GM19324 (cell line): Measurements from ENCODE around the gene DHX16.
A peak's percentile ranks its signal among the peaks of the same experiment; 100 is the strongest.

Source experiments
- ATAC-seq: cut with Tn5 transposase; IDR thresholded peaks from one replicate; pipeline ENCODE4 v1.9.1; 2021; ENCODE audit warnings: mild to moderate bottlenecking, moderate library complexity; ENCODE audit not compliant: unreplicated experiment, low FRiP score

DHX16 gene

DNA sequence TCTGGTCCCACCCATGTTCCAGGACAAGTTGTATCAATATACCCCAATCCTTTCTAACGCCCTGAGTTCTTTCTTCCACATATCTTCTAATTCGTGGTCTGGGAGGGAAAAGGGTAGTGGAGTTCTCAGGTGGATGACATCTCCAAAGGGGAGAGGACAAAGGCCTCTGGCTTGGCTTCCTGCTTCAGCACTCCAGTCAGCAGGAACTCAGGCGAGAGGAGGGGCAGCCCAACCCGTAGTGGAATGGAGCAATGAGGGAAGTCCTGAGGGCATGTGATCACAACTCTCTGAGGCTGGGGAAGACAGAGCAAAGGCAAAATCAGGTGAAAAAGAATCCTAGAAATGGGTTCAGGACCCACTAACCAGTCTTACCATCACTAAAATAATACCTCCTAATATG lies 27.5 kb upstream of the DHX16 start:
- no peak for ATAC-seq

DNA sequence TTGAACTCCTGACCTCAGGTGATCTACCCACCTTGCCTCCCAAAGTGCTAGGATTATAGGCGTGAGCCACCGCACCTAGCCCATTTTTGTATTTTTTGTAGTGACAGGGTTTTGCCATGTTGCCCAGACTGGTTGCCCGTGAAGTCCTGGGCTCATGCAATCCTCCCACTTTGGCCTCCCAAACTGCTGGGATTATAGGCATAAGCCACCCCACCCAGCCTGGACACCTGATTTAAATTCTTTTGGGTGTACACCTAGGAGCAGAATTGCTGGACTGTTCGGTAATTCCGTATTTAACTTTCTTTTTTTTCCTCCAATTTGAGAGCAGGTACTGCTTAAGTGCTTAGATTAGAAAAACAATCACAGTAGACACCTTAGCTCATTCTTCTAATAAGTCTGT lies 23.6 kb upstream of the DHX16 start:
- no peak for ATAC-seq

GRCh38 chr6:30691208-30691847 lies 18.5 kb upstream of the DHX16 start:
- no peak for ATAC-seq

GRCh38 chr6:30690403-30691207 lies 17.8 kb upstream of the DHX16 start, which contains the start of gene NRM:
Gene NRM (minus strand): TSS chr6:30690984. CDS start chr6:30690974, 10 bp downstream.
- peak; percentile 33 for ATAC-seq

DNA sequence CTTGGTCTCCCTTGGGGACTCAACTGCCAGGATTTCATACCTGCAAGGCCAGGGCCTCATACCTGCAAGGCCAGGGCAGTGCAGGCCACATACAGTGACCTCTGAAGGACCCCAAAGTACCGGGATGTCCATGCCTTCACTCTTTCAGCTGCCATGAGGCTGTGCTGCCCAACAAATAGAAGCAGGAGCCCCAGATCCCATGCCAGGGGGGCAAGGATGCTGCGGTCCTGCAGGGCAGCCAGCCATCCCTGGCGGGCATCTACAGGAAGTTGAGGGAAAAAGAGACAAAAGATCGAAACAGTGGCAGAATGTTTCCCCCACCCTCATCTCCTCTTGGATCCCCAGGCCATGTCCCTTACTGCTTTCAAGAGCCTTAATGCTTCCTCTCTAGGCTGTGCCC lies 17.2 kb upstream of the DHX16 start:
- no peak for ATAC-seq

- no peak for ATAC-seq
Measured at GRCh38 chr6:30689022-30689865, 16.4 kb upstream of the DHX16 start.

DNA sequence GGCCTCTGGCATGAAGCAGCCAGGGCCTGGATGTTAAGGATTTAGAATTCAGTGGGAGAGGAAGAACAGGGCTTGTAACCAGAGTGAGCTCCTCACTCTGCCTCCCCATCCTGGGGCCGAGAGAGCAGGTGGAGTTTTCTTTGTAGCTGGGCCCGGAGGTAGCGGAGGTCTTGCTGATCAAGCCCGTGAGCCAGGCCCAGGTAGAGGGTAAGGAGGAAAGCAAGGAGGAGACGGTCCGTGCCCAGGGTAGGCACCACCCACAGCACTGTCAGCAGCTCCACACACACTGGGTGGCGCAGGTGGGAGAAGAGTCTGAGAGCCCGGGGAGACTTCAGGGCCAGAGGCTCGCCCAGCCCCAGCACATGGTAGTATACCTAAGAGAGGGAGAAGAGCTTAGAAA lies 15.8 kb upstream of the DHX16 start:
- no peak for ATAC-seq

DNA sequence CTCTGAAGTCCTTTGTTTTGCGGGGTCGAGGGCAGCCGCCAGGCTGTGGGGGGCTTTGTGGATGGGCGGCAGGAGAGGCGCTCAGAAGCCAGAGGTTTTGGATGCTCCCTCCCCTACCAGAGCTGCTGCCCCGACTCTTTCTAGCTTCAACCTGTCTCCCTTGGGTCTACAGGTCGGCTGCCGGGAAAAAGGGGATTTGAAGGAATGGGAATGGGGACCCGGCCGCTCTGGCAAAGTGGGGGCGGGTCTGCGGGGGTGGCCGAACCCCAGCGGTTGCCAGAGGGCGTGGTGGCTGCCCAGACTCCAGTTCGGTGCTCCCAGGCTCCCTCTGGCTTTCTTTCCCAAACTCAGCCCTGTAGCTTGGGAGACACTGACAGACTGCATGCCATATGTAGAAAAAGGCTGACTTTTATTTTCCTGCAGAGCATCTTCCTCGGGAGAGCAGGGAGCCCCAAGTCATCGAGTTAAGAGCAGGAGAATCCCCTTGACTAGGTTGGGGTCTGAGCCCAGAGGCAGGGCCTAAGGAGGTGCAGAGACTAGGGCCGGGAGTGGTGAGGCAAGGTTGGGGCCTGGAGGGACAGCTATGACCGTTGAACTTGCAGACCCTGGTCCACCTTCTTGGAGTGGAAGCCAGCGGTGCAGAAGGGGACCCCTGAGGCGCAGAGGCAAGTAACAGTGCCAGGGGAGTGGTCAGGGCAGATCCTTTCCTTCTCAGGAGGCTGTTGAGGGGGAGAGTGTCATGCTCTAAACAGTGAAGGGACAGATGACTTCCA lies 15.0 kb upstream of the DHX16 start:
- ATAC-seq, result no peak

GRCh38 chr6:30686908-30687658 lies 14.3 kb upstream of the DHX16 start:
- peak; percentile 41 for ATAC-seq

DNA sequence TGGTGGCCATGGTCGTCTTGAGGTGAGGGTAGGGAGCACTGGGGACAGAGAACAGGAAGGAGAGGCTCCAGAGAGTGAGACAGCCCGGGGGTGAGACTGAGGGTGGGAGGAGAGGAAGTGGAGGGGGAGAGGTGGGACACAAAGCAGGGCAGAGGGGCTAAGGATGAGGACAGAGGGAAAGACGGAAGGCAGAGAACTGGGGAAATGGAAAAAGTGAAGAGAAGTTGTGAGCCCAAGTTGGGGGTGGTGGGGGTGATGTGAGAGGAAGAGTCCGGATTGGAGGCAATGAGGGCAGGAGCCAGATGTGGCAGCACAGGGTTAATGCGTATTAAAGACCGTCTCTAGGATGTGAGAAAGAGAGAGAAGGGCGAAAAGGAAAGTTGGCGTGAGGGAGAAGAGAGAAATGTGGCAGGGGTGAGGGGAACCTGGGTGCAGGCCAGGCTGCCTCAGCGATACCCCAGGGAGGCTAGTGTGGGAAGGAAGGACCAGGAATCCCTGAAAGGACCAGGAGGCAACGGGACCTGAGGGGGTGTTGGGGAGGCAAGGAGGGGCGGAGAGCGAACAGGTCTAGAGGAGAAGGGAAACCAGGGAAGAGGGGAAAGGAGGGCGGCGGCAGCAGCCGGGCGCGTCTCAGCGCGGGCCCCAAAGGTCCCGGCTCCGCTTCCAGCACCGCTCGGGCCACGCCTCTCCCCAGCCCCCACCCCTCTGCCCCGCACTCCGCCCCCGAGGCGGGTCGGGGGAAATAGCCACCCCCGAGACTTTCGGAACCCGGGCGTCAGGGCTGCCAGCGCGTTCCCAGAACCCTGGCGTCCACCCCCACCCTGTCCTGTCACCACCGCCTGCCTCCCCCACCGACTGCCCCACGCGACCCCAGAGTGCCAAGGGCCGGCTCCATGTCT lies 13.5 kb upstream of the DHX16 start, which contains the start of gene PPP1R18:
Gene PPP1R18 (minus strand): TSS at position 637 of the 899 bp plus-strand sequence. CDS start 627 bp downstream, at position 10.
- peak; percentile 30 for ATAC-seq

DNA sequence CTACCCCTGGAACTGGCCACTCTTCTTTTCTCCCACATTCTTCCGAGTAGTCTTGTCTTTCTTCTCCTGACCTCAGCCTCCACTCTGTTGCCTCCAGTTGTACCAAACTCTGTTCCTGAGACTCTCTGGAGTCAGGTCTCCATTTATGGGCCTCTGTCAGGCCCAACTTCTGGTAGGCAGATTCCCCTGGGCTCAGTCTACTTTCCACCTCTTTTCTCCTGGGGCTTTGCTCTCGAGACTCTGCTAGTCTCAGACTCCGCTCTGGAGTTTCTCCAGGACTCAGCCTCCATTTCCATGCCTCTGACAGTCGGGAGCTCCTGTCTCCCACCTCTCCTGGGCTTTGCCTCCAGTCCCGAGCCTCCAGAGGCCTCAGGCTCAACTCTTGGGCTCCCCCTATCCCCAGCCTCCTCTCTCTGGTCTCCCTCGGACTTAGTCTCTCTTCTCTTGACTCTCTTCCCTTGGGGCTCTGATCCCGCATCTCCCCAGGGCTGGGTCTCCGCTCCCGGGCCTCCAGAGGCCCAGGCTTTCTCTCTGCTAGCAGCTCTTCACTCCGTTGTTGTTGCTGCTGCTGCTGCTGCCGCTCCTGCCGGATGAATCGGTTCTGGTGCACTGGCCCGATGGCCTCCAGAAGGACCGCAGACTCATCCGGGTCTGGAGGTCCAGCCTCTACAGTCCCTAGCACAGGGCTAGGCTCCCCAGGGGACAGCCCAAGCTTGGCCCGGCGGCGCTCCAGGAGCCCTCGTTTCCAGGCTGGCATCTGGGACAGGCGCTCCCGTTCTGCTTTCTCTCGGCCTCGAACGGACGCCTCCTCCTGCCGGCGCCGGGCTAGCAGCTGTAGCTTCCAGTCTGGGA lies 12.6 kb upstream of the DHX16 start:
- no peak for ATAC-seq

DNA sequence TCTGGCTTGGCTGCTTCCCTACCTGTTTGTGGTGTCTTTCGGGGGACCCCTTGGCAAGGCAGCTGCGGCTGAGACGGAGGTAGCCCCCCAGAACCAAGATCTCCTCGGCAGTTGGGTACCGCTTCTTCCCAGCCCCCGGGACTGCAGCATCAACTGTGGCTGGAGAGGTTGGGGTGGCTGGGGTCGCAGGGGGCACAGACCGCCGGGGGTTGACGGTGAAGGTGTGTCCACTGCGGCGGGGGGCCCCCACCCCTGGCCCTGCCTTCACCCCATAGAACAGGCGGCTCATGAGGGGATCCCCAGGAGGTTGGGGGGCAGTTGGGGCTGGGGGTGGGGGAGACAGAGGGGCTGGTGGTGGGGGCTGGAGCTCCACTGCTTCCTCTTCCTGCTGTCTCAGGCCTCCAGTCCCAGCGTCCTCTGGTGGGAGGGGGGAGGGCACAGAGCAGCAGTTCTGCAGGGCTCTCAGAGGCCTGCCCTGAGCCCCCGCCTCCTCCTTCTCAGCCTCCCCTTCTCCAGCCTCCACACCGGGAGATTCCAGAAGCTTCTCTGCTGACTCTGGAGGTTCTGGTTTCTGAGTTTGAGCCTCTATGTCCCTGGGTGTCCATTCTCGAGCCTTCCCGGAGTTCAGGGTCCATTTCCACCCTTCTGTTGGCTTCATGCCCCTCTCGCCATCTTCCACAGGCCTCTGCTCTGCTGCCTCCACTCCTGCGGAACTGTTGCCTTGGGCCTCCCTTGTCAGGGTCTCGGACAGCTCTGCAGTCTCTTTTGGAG lies 11.8 kb upstream of the DHX16 start:
- no peak for ATAC-seq

DNA sequence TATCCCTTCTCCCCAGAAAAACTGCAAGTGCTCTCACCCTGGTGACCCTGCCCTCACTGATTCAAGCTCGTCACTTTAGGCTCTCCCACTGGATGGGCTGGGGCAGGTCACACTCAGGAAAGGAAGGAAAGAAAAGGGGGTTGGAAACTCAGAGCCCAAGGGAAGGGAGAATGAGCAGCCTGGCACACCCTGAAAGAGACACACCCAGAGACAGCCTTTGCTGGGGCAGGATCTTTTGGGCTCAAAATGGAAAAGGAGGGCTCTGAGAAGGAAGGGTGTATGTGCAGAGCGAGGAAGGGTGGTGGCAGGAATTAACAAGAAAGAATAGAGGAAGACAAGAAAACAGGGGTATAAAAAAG lies 11.2 kb upstream of the DHX16 start:
- ATAC-seq, result no peak

DNA sequence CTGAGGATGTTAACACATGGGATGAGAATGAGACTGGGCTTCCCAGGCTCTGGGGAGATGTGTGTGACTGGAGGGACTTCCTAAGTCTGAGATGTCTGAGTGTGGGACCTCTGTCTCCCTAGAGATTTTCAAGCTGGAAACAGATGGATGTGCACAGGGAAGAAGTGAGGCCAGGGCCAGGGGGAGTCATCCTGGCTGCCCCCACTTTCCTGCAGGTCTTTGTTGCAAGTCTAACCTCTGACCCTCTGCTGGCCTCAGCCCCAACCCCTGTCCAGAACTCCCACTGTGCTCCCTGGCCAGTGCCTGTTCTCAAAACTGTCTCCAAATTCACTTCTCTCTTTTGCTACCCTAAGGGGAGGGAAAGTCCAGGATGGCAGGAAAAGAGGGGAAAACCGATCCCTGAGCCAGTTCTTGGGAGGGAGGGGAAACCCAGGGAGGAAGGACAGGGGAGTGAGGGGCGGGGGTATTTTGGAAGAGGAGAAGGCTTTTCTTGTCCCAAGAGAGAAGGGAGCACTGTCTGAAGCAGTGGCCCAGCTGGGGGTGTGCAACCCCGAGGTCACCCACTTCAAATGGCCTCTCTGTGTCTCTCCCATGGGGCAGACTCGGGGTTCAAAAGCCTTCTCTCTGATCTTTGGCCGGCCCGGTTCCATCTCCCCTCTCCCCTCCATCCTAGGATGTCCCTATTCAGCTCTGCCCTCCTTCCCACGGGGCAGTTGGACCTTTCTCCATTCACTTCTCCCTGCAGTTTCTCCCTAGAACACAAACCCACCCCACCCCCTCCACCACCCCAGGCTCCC lies 10.6 kb upstream of the DHX16 start:
- ATAC-seq, result no peak

- ATAC-seq, result peak; percentile 51
Measured at GRCh38 chr6:30682143-30683117, 9.6 kb upstream of the DHX16 start.
